H1 (cell line): ENCODE data around the gene ATAD3A.

Experiments
- POLR2A ChIP-seq, 2 experiments: IDR thresholded peaks; 1 replicate in 1 of 2; 2 replicates in 1 of 2; pipeline ENCODE4 v1.6.1; 2011; ENCODE audit warnings: low read depth in 2 of 2, low read length in 2 of 2, mild to moderate bottlenecking in 2 of 2; ENCODE audit errors: control extremely low read depth in 1 of 2
- YY1 ChIP-seq: IDR thresholded peaks from 2 replicates; pipeline ENCODE4 v1.6.1; 2011; ENCODE audit warnings: low read depth, mild to moderate bottlenecking, low read length
- TF ChIP-seq, protein P1 (sequence below): IDR thresholded peaks from 2 replicates; pipeline ENCODE4 v1.6.1; 2012; ENCODE audit warnings: inconsistent platforms
- TF ChIP-seq, protein P2 (sequence below): IDR thresholded peaks from 2 replicates; pipeline ENCODE4 v1.6.1; 2011; ENCODE audit warnings: low read length, improper control_type of control experiment

DNA sequence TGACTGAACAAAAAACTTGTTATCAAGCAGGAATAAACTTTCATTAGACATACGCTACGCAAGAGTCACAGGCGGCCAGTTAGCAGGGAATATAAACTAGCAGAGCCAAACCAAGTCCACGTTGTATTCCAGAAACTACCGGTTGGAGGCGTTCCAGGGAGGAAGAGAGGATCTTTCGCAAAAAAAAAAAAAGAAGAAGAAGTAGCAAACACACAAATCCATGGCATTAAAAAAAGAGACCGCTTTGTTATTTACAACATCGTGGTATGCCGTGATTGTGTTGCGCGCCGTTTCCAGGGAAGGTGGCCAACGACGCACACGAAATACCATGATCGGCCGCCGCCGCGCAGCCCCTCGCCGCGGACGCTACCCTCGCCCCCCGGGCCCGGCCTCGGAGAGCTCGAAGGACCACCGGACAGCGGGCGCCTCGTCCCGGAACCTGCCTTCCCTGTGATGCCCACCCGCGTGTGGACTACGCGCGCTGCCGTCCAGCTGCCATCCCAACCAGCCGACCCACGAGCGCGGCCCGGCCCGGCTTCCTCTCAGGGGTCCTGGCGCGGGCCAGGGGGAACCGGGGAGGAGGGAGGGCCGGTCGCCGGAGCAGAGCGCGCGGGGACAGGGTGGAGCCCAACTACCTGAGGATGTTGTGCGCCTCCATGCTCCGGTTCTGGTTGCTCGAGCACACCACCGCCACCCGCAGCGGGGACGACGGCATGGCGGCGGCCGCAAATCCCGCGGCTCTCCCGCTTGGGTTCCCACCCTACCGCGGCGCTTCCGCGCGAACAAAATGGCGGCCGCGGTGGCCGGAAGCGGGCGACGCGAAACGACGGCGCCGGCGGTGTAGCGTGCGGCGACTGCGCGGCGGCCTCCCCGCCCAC lies 62.1 kb downstream of the ATAD3A start:
- TF ChIP-seq YY1 (peak; percentile 96), POLR2A (IDR thresholded peaks at IDR 0.05; ENCODE audit: control extremely low read depth in 1 of 2, low read depth in 2 of 2, low read length in 2 of 2) (peak in 1 of 2 experiments; percentile 46; a peak in 1 of 3 replicates)
- TF ChIP-seq, protein P1, sequence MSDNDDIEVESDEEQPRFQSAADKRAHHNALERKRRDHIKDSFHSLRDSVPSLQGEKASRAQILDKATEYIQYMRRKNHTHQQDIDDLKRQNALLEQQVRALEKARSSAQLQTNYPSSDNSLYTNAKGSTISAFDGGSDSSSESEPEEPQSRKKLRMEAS: no peak
- TF ChIP-seq, protein P2, sequence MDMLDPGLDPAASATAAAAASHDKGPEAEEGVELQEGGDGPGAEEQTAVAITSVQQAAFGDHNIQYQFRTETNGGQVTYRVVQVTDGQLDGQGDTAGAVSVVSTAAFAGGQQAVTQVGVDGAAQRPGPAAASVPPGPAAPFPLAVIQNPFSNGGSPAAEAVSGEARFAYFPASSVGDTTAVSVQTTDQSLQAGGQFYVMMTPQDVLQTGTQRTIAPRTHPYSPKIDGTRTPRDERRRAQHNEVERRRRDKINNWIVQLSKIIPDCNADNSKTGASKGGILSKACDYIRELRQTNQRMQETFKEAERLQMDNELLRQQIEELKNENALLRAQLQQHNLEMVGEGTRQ: no peak
